Measurements from ENCODE around the gene OTOP3. TPM values are rescaled to one million over a fixed set of nuclear protein-coding genes. Genes with fewer than 3 reads are reported as not detected.

OTOP3 gene
- total RNA-seq, 4 donors from 2014 or later, result 7.1 to 33.9 (median 24.0) TPM

DNA sequence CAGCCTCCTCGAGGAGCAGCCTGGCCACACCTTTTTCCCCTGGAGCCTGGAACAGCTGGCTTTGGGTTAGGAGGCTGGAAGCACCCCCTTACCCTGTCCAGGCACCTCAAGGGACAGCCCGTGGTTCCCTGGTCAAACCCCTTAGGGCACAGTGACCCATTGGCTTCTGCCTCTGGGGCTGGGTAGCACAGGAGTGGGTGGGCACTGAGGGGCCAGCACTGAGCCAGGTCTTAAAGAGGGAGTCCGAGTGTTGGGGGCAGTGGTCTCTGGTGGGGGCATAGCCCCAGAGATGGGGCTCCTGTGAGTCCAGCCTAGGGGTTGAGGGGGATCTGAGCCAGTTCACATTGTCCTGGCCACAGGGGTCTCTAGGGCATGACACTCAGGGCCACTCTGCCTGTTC is 15.4 kb downstream of the OTOP3 start:
- no peak for DNase-seq
- no peak overlapping the region for H3K4me3 ChIP-seq
- intact Hi-C loops (cut with DNase I), result loop anchor here (10.0 kb wide), 1 partner anchor 156 kb away; no protein-coding TSS in a partner anchor
- WGBS, 2 donors, result no CpG with 5 or more reads among the region's 3 CpGs
- H3K27ac ChIP-seq, result peak overlapping the region in 1 of 4 donors; percentile 55
- no peak for TF ChIP-seq POLR2A (IDR thresholded peaks at IDR 0.05)
- TF ChIP-seq, protein P1, sequence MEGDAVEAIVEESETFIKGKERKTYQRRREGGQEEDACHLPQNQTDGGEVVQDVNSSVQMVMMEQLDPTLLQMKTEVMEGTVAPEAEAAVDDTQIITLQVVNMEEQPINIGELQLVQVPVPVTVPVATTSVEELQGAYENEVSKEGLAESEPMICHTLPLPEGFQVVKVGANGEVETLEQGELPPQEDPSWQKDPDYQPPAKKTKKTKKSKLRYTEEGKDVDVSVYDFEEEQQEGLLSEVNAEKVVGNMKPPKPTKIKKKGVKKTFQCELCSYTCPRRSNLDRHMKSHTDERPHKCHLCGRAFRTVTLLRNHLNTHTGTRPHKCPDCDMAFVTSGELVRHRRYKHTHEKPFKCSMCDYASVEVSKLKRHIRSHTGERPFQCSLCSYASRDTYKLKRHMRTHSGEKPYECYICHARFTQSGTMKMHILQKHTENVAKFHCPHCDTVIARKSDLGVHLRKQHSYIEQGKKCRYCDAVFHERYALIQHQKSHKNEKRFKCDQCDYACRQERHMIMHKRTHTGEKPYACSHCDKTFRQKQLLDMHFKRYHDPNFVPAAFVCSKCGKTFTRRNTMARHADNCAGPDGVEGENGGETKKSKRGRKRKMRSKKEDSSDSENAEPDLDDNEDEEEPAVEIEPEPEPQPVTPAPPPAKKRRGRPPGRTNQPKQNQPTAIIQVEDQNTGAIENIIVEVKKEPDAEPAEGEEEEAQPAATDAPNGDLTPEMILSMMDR (IDR thresholded peaks at IDR 0.05), result no peak
- H3K36me3 ChIP-seq, result peaks cover 0 to 6% (median 0%) of the 10 kb centered on the region in 3 donors
- H3K4me1 ChIP-seq, result peaks cover 10 to 34% (median 14%) of the 10 kb centered on the region in 3 donors
- no peaks in the 10 kb centered on the region for H3K9me3 ChIP-seq
- H3K27me3 ChIP-seq, result peaks cover 0 to 38% (median 0%) of the 10 kb centered on the region in 4 donors

DNA sequence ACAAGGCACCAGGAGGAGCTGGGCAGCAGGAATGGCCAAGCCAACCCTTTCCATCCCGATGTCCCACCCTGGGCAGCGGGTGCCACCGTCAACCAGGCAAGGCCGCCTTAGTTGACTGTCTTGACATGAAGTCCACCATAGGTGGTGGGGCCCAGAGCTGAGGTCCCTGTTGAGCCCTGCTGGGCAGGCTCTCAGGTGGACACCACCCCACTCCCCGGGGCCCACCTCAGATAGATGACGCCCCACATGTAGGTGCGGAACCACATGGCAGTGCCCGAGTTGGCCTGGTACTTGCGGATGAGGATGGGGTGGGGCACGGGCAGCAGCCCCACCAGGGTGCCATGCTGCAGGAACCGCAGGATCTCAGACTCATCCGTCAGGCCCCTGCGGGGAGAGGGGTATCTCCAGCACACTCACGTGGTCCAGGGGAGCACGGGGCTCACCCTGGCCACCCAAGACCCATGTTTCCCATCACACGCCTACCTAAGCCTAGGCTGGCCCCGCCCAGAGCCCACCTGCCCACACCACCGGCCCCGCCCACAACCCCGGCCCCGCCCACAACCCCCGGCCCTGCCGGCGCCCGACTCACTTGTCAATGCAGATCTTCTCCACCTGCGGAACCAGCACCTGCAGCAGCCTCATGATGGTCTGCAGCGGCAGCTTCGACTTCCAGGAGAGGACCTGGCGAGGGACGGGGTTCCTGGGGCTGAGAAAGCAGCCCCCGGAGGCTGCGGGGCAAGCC is 16.2 kb downstream of the OTOP3 start:
- WGBS, 2 donors, result 63 to 83% methylated on average over 6 to 8 of the region's 32 CpGs
- Histone ChIP-seq H3K9me3 (no peaks in the 10 kb centered on the region), H3K27me3 (peaks cover 0 to 34% (median 0%) of the 10 kb centered on the region in 4 donors), H3K36me3 (peaks cover 0 to 4% (median 0%) of the 10 kb centered on the region in 3 donors), H3K4me1 (peaks cover 10 to 40% (median 14%) of the 10 kb centered on the region in 3 donors), H3K4me3 (no peak overlapping the region), H3K27ac (no peak overlapping the region)
- intact Hi-C loops (cut with DNase I), result loop anchor here (10.0 kb wide), 1 partner anchor 157 kb away; no protein-coding TSS in a partner anchor
- no peak for DNase-seq
- TF ChIP-seq, protein P1 (IDR thresholded peaks at IDR 0.05), result no peak
- TF ChIP-seq POLR2A (IDR thresholded peaks at IDR 0.05), result no peak

DNA sequence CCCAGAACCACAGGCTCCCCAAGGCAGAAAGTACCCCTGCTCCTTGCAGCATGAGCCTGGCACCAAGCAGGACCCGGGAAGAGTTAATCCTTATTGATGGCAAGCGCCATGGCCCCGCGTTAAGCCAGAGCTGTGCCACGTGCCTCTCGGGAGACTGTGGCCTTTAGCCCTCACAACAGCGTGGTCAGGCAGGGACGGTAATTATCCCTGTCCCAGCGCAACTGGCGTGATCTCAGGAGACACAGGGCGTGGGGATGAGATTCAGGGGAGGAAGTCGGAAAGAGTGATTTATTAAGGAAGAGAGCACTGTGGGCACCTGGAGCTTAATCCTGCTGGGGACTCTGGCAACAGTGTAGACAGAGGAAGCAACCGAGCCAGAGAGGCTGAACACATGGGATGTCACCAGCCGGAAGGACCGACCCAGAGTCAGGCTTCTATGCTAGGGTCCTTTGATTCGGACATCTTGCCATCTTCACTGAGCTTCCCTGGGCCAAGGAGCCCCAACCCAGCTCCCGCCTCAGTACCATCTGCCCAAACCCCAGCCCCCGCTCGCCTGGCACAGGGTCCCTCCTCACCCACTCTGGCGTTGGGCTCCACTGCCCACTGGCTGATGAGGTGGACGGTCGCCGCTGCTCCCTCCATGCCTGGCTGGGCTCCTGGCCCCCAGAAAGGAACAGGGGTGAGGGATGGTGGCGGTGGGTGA is 16.9 kb downstream of the OTOP3 start:
- no peak for DNase-seq
- no peak overlapping the region for H3K27ac ChIP-seq
- intact Hi-C loops (cut with DNase I), result loop anchor here (10.0 kb wide), 1 partner anchor 158 kb away; no protein-coding TSS in a partner anchor
- H3K4me3 ChIP-seq, result no peak overlapping the region
- no peak for TF ChIP-seq POLR2A (IDR thresholded peaks at IDR 0.05)
- TF ChIP-seq, protein P1 (IDR thresholded peaks at IDR 0.05), result no peak
- H3K9me3 ChIP-seq, result no peaks in the 10 kb centered on the region
- H3K36me3 ChIP-seq, result no peaks in the 10 kb centered on the region
- H3K4me1 ChIP-seq, result peaks cover 10 to 40% (median 14%) of the 10 kb centered on the region in 3 donors
- H3K27me3 ChIP-seq, result peaks cover 0 to 27% (median 0%) of the 10 kb centered on the region in 4 donors
- 65 to 76% methylated on average over 8 to 14 of the region's 24 CpGs for WGBS, 2 donors

DNA sequence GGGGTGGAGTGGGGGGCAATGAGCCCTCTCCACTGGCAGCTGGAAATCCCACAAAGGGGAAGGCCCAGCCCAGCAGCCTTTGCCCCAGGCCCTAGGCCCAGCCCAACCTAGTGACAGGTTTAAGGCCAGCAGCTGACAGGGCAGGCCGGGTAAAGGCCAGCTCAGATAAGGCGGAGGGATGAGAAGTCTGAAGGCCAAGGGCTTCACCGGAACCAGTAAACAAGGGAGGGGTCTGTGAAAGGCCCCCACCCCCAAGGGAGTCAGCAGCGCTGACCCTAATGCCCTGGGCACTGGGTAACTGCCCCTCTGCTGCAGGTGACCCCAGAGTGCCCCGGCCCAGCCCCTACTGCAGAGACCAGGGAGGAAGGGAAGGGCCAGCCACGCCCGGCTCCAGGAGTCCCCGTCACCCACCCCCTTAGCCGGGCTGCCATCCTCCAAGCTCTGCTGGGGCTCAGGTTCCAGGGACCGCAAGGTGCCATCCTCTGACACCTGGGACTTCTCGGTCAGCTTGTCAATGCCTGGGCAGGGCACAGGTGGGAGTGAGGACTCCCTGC is 17.5 kb downstream of the OTOP3 start:
- Histone ChIP-seq H3K27ac (no peak overlapping the region), H3K4me3 (no peak overlapping the region), H3K36me3 (no peaks in the 10 kb centered on the region), H3K4me1 (peaks cover 10 to 46% (median 14%) of the 10 kb centered on the region in 3 donors), H3K9me3 (no peaks in the 10 kb centered on the region), H3K27me3 (peaks cover 0 to 29% (median 0%) of the 10 kb centered on the region in 4 donors)
- intact Hi-C loops (cut with DNase I), result loop anchor here (10.0 kb wide), 1 partner anchor 158 kb away; no protein-coding TSS in a partner anchor
- WGBS, 2 donors, result 76 to 80% methylated on average over 6 to 9 of the region's 11 CpGs
- no peak for DNase-seq
- TF ChIP-seq, protein P1 (IDR thresholded peaks at IDR 0.05), result no peak
- TF ChIP-seq POLR2A (IDR thresholded peaks at IDR 0.05), result no peak

All from esophagus squamous epithelium (tissue), 5 donors.